Tibial artery (tissue), 4 donors: ENCODE data around the gene USH1C.
A peak's percentile ranks its signal among the peaks of the same experiment; 100 is the strongest.

Experiments
- DNase-seq, 2 donors: peaks; one replicate each; pipeline ENCODE4 v3.0.0-alpha.2; 2019
- H3K27ac ChIP-seq, 2 donors: fragments of 200-600 bp; sonication (generic) in 1 of 2; 1 replicate in 1 of 2; 2 replicates in 1 of 2; pipeline ENCODE4 v1.5.1; 2018 to 2019; ENCODE audit warnings: mild to moderate bottlenecking in 1 of 2
- H3K27me3 ChIP-seq, 2 donors: fragments of 200-600 bp; sonication (generic) in 1 of 2; one replicate each; pipeline versions ENCODE4 v1.5.1 to v1.6.0; 2016 to 2019
- H3K36me3 ChIP-seq, 3 donors: fragments of 200-600 bp; sonication (generic) in 2 of 3; one replicate each; pipeline ENCODE4 v1.5.1; 2016 to 2019; ENCODE audit warnings: mild to moderate bottlenecking in 2 of 3
- H3K4me1 ChIP-seq, 4 donors: fragments of 200-600 bp; sonication (generic) in 2 of 4; 1 replicate in 3 of 4; 2 replicates in 1 of 4; pipeline ENCODE4 v1.5.1; 2016 to 2019
- H3K4me3 ChIP-seq, 2 donors: fragments of 200-600 bp; sonication (generic) in 1 of 2; 1 replicate in 1 of 2; 2 replicates in 1 of 2; pipeline ENCODE4 v1.5.1; 2018 to 2019; ENCODE audit warnings: mild to moderate bottlenecking in 2 of 2
- H3K9me3 ChIP-seq, 3 donors: fragments of 200-600 bp; sonication (generic) in 1 of 3; one replicate each; pipeline ENCODE4 v1.5.1; 2016 to 2019
- CTCF ChIP-seq, 2 experiments: fragments of 200-600 bp in 1 of 2; fragments of 450-650 bp in 1 of 2; IDR thresholded peaks; one replicate each; pipeline ENCODE4 v1.5.1; 2017 to 2019; ENCODE audit warnings: antibody characterized with exemption in 2 of 2, mild to moderate bottlenecking in 1 of 2, moderate library complexity in 1 of 2
- intact Hi-C: fragments of 100-400 bp; cut with DNase I; formaldehyde crosslinking; loops from one replicate; pipeline ENCODE4 v1.15.0; 2023; ENCODE audit warnings: low total_unique reads

Gene USH1C

GRCh38 chr11:17554487-17554886, 10.3 kb upstream of the USH1C start:
- no peaks in the 10 kb centered on the region for H3K9me3 ChIP-seq
- H3K27ac ChIP-seq, result no peak overlapping the region
- intact Hi-C loops, result no loop called here
- H3K36me3 ChIP-seq, result no peaks in the 10 kb centered on the region
- H3K4me1 ChIP-seq, result no peaks in the 10 kb centered on the region
- TF ChIP-seq CTCF (IDR thresholded peaks at IDR 0.05), result no peak
- peaks cover 0 to 28% of the 10 kb centered on the region in 2 donors for H3K27me3 ChIP-seq
- no peak overlapping the region for H3K4me3 ChIP-seq
- DNase-seq, result peak in 1 of 2 donors; percentile 19

- H3K4me1 ChIP-seq, result no peaks in the 10 kb centered on the region
- peak in 1 of 2 donors; percentile 60 for DNase-seq
- no peak for TF ChIP-seq CTCF (IDR thresholded peaks at IDR 0.05)
- H3K9me3 ChIP-seq, result no peaks in the 10 kb centered on the region
- H3K27ac ChIP-seq, result no peak overlapping the region
- no peak overlapping the region for H3K4me3 ChIP-seq
- intact Hi-C loops, result no loop called here
- H3K27me3 ChIP-seq, result peaks cover 0 to 27% of the 10 kb centered on the region in 2 donors
- H3K36me3 ChIP-seq, result no peaks in the 10 kb centered on the region
Measured at GRCh38 chr11:17553249-17553546, 9.0 kb upstream of the USH1C start.

GRCh38 chr11:17552392-17553248, 8.4 kb upstream of the USH1C start:
- DNase-seq, result peak in 1 of 2 donors; percentile 39
- Histone ChIP-seq H3K4me1 (peaks cover 0 to under 1% (median 0%) of the 10 kb centered on the region in 4 donors), H3K9me3 (no peaks in the 10 kb centered on the region), H3K4me3 (no peak overlapping the region), H3K27ac (no peak overlapping the region), H3K36me3 (no peaks in the 10 kb centered on the region), H3K27me3 (peaks cover 0 to 28% of the 10 kb centered on the region in 2 donors)
- TF ChIP-seq CTCF (IDR thresholded peaks at IDR 0.05), result no peak
- intact Hi-C loops, result no loop called here

GRCh38 chr11:17552041-17552355, 7.8 kb upstream of the USH1C start:
- intact Hi-C loops, result no loop called here
- no peak overlapping the region for H3K27ac ChIP-seq
- no peak overlapping the region for H3K4me3 ChIP-seq
- peaks cover 0 to 6% (median 0%) of the 10 kb centered on the region in 4 donors for H3K4me1 ChIP-seq
- TF ChIP-seq CTCF (IDR thresholded peaks at IDR 0.05), result no peak
- no peak for DNase-seq
- H3K9me3 ChIP-seq, result no peaks in the 10 kb centered on the region
- H3K36me3 ChIP-seq, result no peaks in the 10 kb centered on the region
- peaks cover 0 to 28% of the 10 kb centered on the region in 2 donors for H3K27me3 ChIP-seq

- Histone ChIP-seq H3K27ac (no peak overlapping the region), H3K4me3 (no peak overlapping the region), H3K9me3 (no peaks in the 10 kb centered on the region), H3K27me3 (peaks cover 0 to 31% of the 10 kb centered on the region in 2 donors), H3K4me1 (peaks cover 0 to 7% (median 0%) of the 10 kb centered on the region in 4 donors), H3K36me3 (no peaks in the 10 kb centered on the region)
- intact Hi-C loops, result no loop called here
- no peak for TF ChIP-seq CTCF (IDR thresholded peaks at IDR 0.05)
- DNase-seq, result no peak
Measured at GRCh38 chr11:17551347-17552040, 7.3 kb upstream of the USH1C start.
